Stimulated activated CD8-positive, alpha-beta memory T cell treated with anti-CD3 and anti-CD28 coated beads, Interleukin-7, amount 100 ng/mL, for 1 hour (primary cell): ENCODE measurements around the gene TFDP1.
"Not testable (repeated sequence)": the region's sequence is repeated elsewhere in the genome, so short reads cannot be mapped to it uniquely, and the experiment has no call there.

Experiments
- DNase-seq, 2 donors: peaks; one replicate each; pipeline ENCODE4 v3.0.0-alpha.2; 2020; ENCODE audit warnings: low read depth in 2 of 2

Gene TFDP1

GRCh38 chr13:113616991-113617749, 32.6 kb downstream of the TFDP1 start:
- DNase-seq, result no peak

GRCh38 chr13:113617961-113618360, 33.4 kb downstream of the TFDP1 start:
- DNase-seq, result no peak

GRCh38 chr13:113618455-113618854, 33.9 kb downstream of the TFDP1 start:
- DNase-seq, result no peak

- no peak for DNase-seq
Measured at GRCh38 chr13:113620036-113620796, 35.7 kb downstream of the TFDP1 start.

GRCh38 chr13:113621046-113621445, 36.5 kb downstream of the TFDP1 start:
- no peak for DNase-seq

- DNase-seq, result not testable (repeated sequence)
Measured at GRCh38 chr13:113621498-113621897, 36.9 kb downstream of the TFDP1 start.

GRCh38 chr13:113621986-113622550, 37.5 kb downstream of the TFDP1 start:
- not testable (repeated sequence) for DNase-seq

- DNase-seq, result no peak
Measured at GRCh38 chr13:113622791-113623490, 38.4 kb downstream of the TFDP1 start.

- no peak for DNase-seq
Measured at GRCh38 chr13:113623491-113624234, 39.1 kb downstream of the TFDP1 start.

- no peak for DNase-seq
Measured at GRCh38 chr13:113624235-113624587, 39.7 kb downstream of the TFDP1 start.

- DNase-seq, result not testable (repeated sequence)
Measured at GRCh38 chr13:113624640-113625304, 40.2 kb downstream of the TFDP1 start.

- DNase-seq, result no peak
Measured at GRCh38 chr13:113625965-113626721, 41.6 kb downstream of the TFDP1 start.

- DNase-seq, result no peak
Measured at GRCh38 chr13:113627136-113627535, 42.6 kb downstream of the TFDP1 start.

GRCh38 chr13:113628291-113629270, 44.0 kb downstream of the TFDP1 start:
- DNase-seq, result no peak

- DNase-seq, result no peak
Measured at GRCh38 chr13:113629866-113630265, 45.3 kb downstream of the TFDP1 start.

- DNase-seq, result no peak
Measured at GRCh38 chr13:113630296-113630695, 45.7 kb downstream of the TFDP1 start.

- DNase-seq, result no peak
Measured at GRCh38 chr13:113630804-113631203, 46.3 kb downstream of the TFDP1 start.

GRCh38 chr13:113631341-113632095, 47.0 kb downstream of the TFDP1 start:
- DNase-seq, result no peak
